ENCODE results near the gene SLIT3. TPM values are rescaled to one million over a fixed set of nuclear protein-coding genes. Genes with fewer than 3 reads are reported as not detected.
A peak's percentile ranks its signal among the peaks of the same experiment; 100 is the strongest.

The SLIT3 gene
- total RNA-seq, 1 donor from 2014 or later = 0.22 TPM

- no peaks in the 10 kb centered on the region for H3K36me3 Mint-ChIP-seq
These were observed 181.5 kb downstream of the SLIT3 start for GRCh38 chr5:169119288-169120048.

GRCh38 chr5:169116961-169117461 lies 183.9 kb downstream of the SLIT3 start:
- Histone ChIP-seq H3K4me2 (no peak overlapping the region), H3K36me3 (no peaks in the 10 kb centered on the region), H3K27ac (no peak overlapping the region), H2AFZ (replicated peaks) (no peak overlapping the region), H4K20me1 (ENCODE audit: low read depth) (no peaks in the 10 kb centered on the region), H3K4me1 (peaks cover 5% of the 10 kb centered on the region), H3K9ac (no peak overlapping the region), H3K27me3 (no peaks in the 10 kb centered on the region), H3K9me3 (ENCODE audit: low read depth) (no peaks in the 10 kb centered on the region), H3K4me3 (no peak overlapping the region), H3K79me2 (ENCODE audit: low read depth) (no peaks in the 10 kb centered on the region), H3F3A (ENCODE audit: low read depth) (no peaks in the 10 kb centered on the region)
- no peaks in the 10 kb centered on the region for H3K36me3 Mint-ChIP-seq
- H3K27me3 Mint-ChIP-seq (ENCODE audit: insufficient read depth, low read depth) = no peaks in the 10 kb centered on the region
- peak; percentile 49 for DNase-seq (ENCODE audit: low spot score)
- H3K4me3 Mint-ChIP-seq = no peak overlapping the region
- no peak overlapping the region for H3K27ac Mint-ChIP-seq
- TF ChIP-seq EZH2 (IDR thresholded peaks at IDR 0.05) (no peak), EZH2phosphoT487 (IDR thresholded peaks at IDR 0.05) (no peak), CTCF (IDR thresholded peaks at IDR 0.05) (peak; percentile 28)
- H3K4me1 Mint-ChIP-seq = peaks cover 4% of the 10 kb centered on the region
- H3K9me3 Mint-ChIP-seq = no peaks in the 10 kb centered on the region

More at GRCh38 chr5:169119288-169120048, 181.5 kb downstream of the SLIT3 start:
- DNase-seq (ENCODE audit: low spot score) = no peak
- Histone ChIP-seq H3K27ac (no peak overlapping the region), H3K4me2 (no peak overlapping the region), H3K4me3 (no peak overlapping the region), H3K27me3 (no peaks in the 10 kb centered on the region), H3K9me3 (ENCODE audit: low read depth) (no peaks in the 10 kb centered on the region), H4K20me1 (ENCODE audit: low read depth) (no peaks in the 10 kb centered on the region), H3K9ac (no peak overlapping the region), H3K4me1 (no peaks in the 10 kb centered on the region), H3K36me3 (no peaks in the 10 kb centered on the region), H2AFZ (replicated peaks) (no peak overlapping the region), H3K79me2 (ENCODE audit: low read depth) (no peaks in the 10 kb centered on the region), H3F3A (ENCODE audit: low read depth) (no peaks in the 10 kb centered on the region)
- H3K4me1 Mint-ChIP-seq = no peaks in the 10 kb centered on the region
- no peak for TF ChIP-seq EZH2phosphoT487 (IDR thresholded peaks at IDR 0.05)
- TF ChIP-seq CTCF (IDR thresholded peaks at IDR 0.05) = no peak
- no peak for TF ChIP-seq EZH2 (IDR thresholded peaks at IDR 0.05)
- peaks cover 3% of the 10 kb centered on the region for H3K9me3 Mint-ChIP-seq
- no peak overlapping the region for H3K4me3 Mint-ChIP-seq
- H3K27me3 Mint-ChIP-seq (ENCODE audit: insufficient read depth, low read depth) = no peaks in the 10 kb centered on the region
- H3K27ac Mint-ChIP-seq = no peak overlapping the region

- peaks cover 5% of the 10 kb centered on the region for H3K9me3 Mint-ChIP-seq
- Histone ChIP-seq H2AFZ (replicated peaks) (no peak overlapping the region), H3K4me2 (no peak overlapping the region), H3K9ac (no peak overlapping the region), H3K36me3 (no peaks in the 10 kb centered on the region), H4K20me1 (ENCODE audit: low read depth) (no peaks in the 10 kb centered on the region), H3K27ac (no peak overlapping the region), H3F3A (ENCODE audit: low read depth) (no peaks in the 10 kb centered on the region), H3K79me2 (ENCODE audit: low read depth) (no peaks in the 10 kb centered on the region), H3K4me3 (no peak overlapping the region), H3K9me3 (ENCODE audit: low read depth) (no peaks in the 10 kb centered on the region), H3K27me3 (no peaks in the 10 kb centered on the region), H3K4me1 (peaks cover 5% of the 10 kb centered on the region)
- DNase-seq (ENCODE audit: low spot score) = no peak
- no peaks in the 10 kb centered on the region for H3K27me3 Mint-ChIP-seq (ENCODE audit: insufficient read depth, low read depth)
- H3K36me3 Mint-ChIP-seq = no peaks in the 10 kb centered on the region
- H3K27ac Mint-ChIP-seq = no peak overlapping the region
- TF ChIP-seq EZH2phosphoT487 (IDR thresholded peaks at IDR 0.05) (no peak), CTCF (IDR thresholded peaks at IDR 0.05) (no peak), EZH2 (IDR thresholded peaks at IDR 0.05) (no peak)
- H3K4me1 Mint-ChIP-seq = peaks cover 4% of the 10 kb centered on the region
- H3K4me3 Mint-ChIP-seq = no peak overlapping the region
These were observed 185.3 kb downstream of the SLIT3 start for GRCh38 chr5:169115461-169116124.
